Fibroblast of mammary gland (primary cell): Measurements from ENCODE around the gene ACO2.

ENCODE experiments used
- DNase-seq: peaks from one replicate; pipeline ENCODE4 v3.0.0-alpha.2; 2010; ENCODE audit warnings: low read depth
- H3K4me3 ChIP-seq: 2 replicates; pipeline ENCODE4 v1.5.1; 2011; ENCODE audit warnings: low read depth, mild to moderate bottlenecking, low read length, moderate library complexity; ENCODE audit not compliant: control insufficient read depth
- CTCF ChIP-seq: conservative IDR thresholded peaks from 2 replicates; pipeline ENCODE4 v1.5.1; 2011; ENCODE audit warnings: low read depth, low read length, inconsistent platforms; ENCODE audit not compliant: control insufficient read depth, insufficient read depth

The ACO2 gene

GRCh38 chr22:41505511-41506220 is 36.7 kb downstream of the ACO2 start:
- TF ChIP-seq CTCF: no peak
- H3K4me3 ChIP-seq: no peak overlapping the region
- DNase-seq: no peak

GRCh38 chr22:41507330-41508063 is 38.6 kb downstream of the ACO2 start:
- DNase-seq: no peak
- no peak for TF ChIP-seq CTCF
- H3K4me3 ChIP-seq: no peak overlapping the region

GRCh38 chr22:41508770-41509170 is 39.9 kb downstream of the ACO2 start:
- H3K4me3 ChIP-seq: no peak overlapping the region
- no peak for TF ChIP-seq CTCF
- no peak for DNase-seq

GRCh38 chr22:41511521-41511968 is 42.6 kb downstream of the ACO2 start:
- no peak for DNase-seq
- no peak overlapping the region for H3K4me3 ChIP-seq
- no peak for TF ChIP-seq CTCF

GRCh38 chr22:41512421-41513194 is 43.7 kb downstream of the ACO2 start:
- peak; percentile 66 for DNase-seq
- H3K4me3 ChIP-seq: no peak overlapping the region
- TF ChIP-seq CTCF: no peak

- TF ChIP-seq CTCF: no peak
- no peak overlapping the region for H3K4me3 ChIP-seq
- DNase-seq: no peak
Measured at GRCh38 chr22:41513391-41513790, 44.5 kb downstream of the ACO2 start.
